Fibroblast of villous mesenchyme (primary cell): ENCODE measurements around the gene STK32B. TPM values are rescaled to one million over a fixed set of nuclear protein-coding genes. Genes with fewer than 3 reads are reported as not detected.

Source experiments
- DNase-seq: peaks from one replicate; pipeline ENCODE4 v3.0.0-alpha.2; 2010; ENCODE audit warnings: low read depth
- H3K4me3 ChIP-seq: 2 replicates; pipeline ENCODE4 v1.5.1; 2011; ENCODE audit warnings: low read depth, mild to moderate bottlenecking, low read length
- CTCF ChIP-seq: IDR thresholded peaks from 2 replicates; pipeline ENCODE4 v1.5.1; 2012; ENCODE audit warnings: low read depth, mild to moderate bottlenecking, low read length; ENCODE audit not compliant: insufficient read depth
- total RNA-seq: library from RNA; depleted of rRNA; stranded (reverse); fragments of >200 nt; gene quantifications from 2 replicates; pipeline ENCODE4 v1.2.3, GENCODE V29; 2012

The STK32B gene
- total RNA-seq, 1 donor = 2.6 TPM

DNA sequence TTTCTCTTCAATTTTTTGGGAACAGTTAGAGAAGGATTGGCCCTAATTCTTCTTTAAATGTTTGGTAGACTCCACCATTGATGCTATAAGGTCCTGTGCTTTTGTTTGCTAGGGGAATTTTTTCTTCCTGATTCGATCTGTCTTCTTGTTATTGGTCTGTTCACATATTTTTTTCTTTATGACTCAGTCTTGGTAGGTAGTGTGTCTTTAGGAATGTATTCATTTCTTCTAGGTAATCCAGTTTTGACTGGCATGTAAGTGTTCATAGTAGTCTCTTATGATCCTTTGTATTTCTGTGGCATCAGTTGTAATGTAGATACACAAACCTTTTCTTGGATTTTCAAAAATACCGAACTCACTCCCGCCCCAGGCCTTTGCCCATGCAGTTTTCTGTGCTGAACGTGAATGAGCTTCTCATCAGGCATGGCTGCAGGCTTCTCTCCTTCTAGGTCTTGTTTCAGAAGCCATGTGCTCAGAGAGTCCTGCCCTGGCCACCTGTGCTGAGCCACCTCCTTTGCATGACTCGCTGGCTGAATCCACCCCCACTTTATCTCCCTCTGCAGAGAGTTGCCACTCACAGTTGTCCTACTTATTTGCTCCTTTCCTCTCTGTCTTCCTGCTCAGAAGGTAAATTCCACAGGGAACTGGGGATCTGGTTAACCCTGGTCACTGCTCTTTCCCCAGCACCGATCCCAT is 67.0 kb downstream of the STK32B start:
- DNase-seq = no peak
- no peak overlapping the region for H3K4me3 ChIP-seq
- no peak for TF ChIP-seq CTCF

DNA sequence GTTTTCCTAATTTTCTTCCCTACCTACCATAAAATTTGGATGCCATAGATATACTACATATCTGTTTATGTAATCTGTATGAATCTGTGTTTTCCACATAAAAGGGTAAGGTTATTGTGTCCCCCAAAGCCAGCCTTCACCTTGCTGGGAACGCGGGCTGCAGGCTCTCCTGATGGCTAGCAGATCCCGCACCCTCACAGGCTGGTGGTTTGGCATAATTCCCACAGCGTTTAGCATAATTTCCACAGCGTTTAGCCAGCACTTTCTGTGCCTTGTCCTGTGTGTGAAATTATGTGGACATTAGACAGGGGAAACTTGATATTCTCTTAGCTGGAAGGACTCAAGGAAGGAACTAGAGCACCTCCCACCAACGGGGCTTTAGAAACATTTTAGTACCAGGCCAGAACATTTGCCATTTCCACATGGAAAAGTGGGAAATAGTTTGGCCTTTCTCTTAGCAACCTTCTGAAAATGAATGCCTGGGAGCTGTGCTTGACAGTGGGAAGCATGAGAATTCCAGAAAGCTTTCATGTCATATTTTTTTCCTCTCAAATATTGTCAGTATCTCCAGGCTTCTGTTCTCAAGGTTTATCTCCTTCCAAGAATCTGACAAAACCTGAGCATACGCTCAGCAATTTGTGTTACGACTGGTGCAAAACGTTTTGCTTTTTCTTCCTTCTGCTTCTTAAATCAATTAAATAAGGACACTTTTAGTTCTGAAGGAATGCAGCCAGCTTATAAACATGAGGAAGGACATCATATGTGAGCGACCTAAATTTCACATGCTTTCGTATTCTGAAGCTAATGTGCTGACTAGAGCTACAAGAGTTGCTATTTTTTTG is 67.9 kb downstream of the STK32B start:
- no peak for DNase-seq
- H3K4me3 ChIP-seq = no peak overlapping the region
- no peak for TF ChIP-seq CTCF

GRCh38 chr4:5120067-5120466 is 68.8 kb downstream of the STK32B start:
- H3K4me3 ChIP-seq = no peak overlapping the region
- DNase-seq = no peak
- TF ChIP-seq CTCF = no peak

GRCh38 chr4:5120468-5120867 is 69.2 kb downstream of the STK32B start:
- H3K4me3 ChIP-seq = no peak overlapping the region
- no peak for DNase-seq
- no peak for TF ChIP-seq CTCF

GRCh38 chr4:5122114-5122513 is 70.8 kb downstream of the STK32B start:
- no peak for TF ChIP-seq CTCF
- H3K4me3 ChIP-seq = no peak overlapping the region
- DNase-seq = no peak

- no peak for TF ChIP-seq CTCF
- H3K4me3 ChIP-seq = no peak overlapping the region
- DNase-seq = no peak
These were observed 73.6 kb downstream of the STK32B start for GRCh38 chr4:5124876-5125275.
